H1 (cell line): ENCODE data around the gene PRKAR1B.

Experiments used
- CEBPB ChIP-seq: IDR thresholded peaks from 2 replicates; pipeline ENCODE4 v1.6.1; 2012; ENCODE audit warnings: low read depth, low read length
- EGR1 ChIP-seq: IDR thresholded peaks from 2 replicates; pipeline ENCODE4 v1.6.1; 2011; ENCODE audit warnings: low read depth, low read length, borderline replicate concordance
- HDAC2 ChIP-seq, 2 experiments: fragments of 300-600 bp in 1 of 2; sonication (generic) in 1 of 2; IDR thresholded peaks; 2 replicates each; pipeline ENCODE4 v1.6.1; 2011 to 2012; ENCODE audit warnings: low read depth in 2 of 2, low read length in 2 of 2, mild to moderate bottlenecking in 2 of 2, moderate library complexity in 2 of 2, borderline replicate concordance in 1 of 2, inconsistent platforms in 1 of 2
- MAFK ChIP-seq: IDR thresholded peaks from 2 replicates; pipeline ENCODE4 v1.6.1; 2012; ENCODE audit warnings: low read depth, mild to moderate bottlenecking, improper control_type of control experiment, low read length
- MAX ChIP-seq: IDR thresholded peaks from 2 replicates; pipeline ENCODE4 v1.6.1; 2012; ENCODE audit warnings: inconsistent platforms
- RBBP5 ChIP-seq: IDR thresholded peaks from 2 replicates; pipeline ENCODE4 v1.7.1; 2012; ENCODE audit warnings: low read depth, mild to moderate bottlenecking, inconsistent platforms, low read length, moderate library complexity, borderline replicate concordance
- SP1 ChIP-seq: IDR thresholded peaks from 2 replicates; pipeline ENCODE4 v1.6.1; 2011; ENCODE audit warnings: low read depth, low read length
- SP2 ChIP-seq: IDR thresholded peaks from 2 replicates; pipeline ENCODE4 v1.6.1; 2012; ENCODE audit warnings: mild to moderate bottlenecking, low read length, inconsistent platforms
- TF ChIP-seq, protein P1 (sequence below): IDR thresholded peaks from 2 replicates; pipeline ENCODE4 v1.6.1; 2012; ENCODE audit warnings: inconsistent platforms
- TF ChIP-seq, protein P2 (sequence below), 3 experiments: IDR thresholded peaks; 1 replicate in 2 of 3; 2 replicates in 1 of 3; pipeline versions ENCODE4 v1.5.1 to v1.6.1; 2011; ENCODE audit warnings: low read length in 3 of 3, mild to moderate bottlenecking in 3 of 3, inconsistent platforms in 2 of 3, low read depth in 1 of 3, moderate library complexity in 1 of 3; ENCODE audit not compliant: insufficient read depth in 1 of 3; ENCODE audit errors: control extremely low read depth in 1 of 3
- TF ChIP-seq, protein P3 (sequence below): IDR thresholded peaks from 2 replicates; pipeline ENCODE4 v1.6.1; 2011; ENCODE audit warnings: low read depth, mild to moderate bottlenecking, low read length; ENCODE audit not compliant: insufficient read depth

DNA sequence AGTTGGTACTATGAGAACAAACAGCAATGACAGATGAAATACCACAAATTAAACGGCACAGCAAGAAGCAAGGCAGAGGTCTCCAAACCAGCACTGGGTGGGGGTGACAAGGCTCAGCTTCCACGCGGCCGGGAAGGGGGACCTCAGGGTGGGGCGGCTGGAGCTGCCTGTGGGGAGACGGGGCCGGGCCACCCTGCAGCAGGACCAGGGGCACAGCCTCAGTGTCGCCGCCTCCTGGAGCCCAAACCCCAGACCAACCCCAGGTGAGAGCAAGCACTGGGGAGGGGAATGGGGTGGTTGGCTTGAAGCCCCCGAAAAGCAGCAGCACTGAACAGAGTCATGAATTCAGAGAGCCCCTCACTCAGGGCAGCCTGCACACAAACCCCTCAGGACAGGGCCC is 49.3 kb upstream of the PRKAR1B start:
- no peak for TF ChIP-seq MAX
- TF ChIP-seq, protein P1, sequence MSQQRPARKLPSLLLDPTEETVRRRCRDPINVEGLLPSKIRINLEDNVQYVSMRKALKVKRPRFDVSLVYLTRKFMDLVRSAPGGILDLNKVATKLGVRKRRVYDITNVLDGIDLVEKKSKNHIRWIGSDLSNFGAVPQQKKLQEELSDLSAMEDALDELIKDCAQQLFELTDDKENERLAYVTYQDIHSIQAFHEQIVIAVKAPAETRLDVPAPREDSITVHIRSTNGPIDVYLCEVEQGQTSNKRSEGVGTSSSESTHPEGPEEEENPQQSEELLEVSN, result no peak
- TF ChIP-seq, protein P2, sequence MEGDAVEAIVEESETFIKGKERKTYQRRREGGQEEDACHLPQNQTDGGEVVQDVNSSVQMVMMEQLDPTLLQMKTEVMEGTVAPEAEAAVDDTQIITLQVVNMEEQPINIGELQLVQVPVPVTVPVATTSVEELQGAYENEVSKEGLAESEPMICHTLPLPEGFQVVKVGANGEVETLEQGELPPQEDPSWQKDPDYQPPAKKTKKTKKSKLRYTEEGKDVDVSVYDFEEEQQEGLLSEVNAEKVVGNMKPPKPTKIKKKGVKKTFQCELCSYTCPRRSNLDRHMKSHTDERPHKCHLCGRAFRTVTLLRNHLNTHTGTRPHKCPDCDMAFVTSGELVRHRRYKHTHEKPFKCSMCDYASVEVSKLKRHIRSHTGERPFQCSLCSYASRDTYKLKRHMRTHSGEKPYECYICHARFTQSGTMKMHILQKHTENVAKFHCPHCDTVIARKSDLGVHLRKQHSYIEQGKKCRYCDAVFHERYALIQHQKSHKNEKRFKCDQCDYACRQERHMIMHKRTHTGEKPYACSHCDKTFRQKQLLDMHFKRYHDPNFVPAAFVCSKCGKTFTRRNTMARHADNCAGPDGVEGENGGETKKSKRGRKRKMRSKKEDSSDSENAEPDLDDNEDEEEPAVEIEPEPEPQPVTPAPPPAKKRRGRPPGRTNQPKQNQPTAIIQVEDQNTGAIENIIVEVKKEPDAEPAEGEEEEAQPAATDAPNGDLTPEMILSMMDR (IDR thresholded peaks at IDR 0.05; ENCODE audit: control extremely low read depth in 1 of 3, insufficient read depth in 1 of 3, low read depth in 1 of 3, low read length in 3 of 3), result no peak
- no peak for TF ChIP-seq SP2
- no peak for TF ChIP-seq HDAC2 (IDR thresholded peaks at IDR 0.05; ENCODE audit: borderline replicate concordance in 1 of 2, low read depth in 2 of 2, low read length in 2 of 2)
- TF ChIP-seq, protein P3, sequence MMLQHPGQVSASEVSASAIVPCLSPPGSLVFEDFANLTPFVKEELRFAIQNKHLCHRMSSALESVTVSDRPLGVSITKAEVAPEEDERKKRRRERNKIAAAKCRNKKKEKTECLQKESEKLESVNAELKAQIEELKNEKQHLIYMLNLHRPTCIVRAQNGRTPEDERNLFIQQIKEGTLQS, result no peak
- TF ChIP-seq CEBPB, result no peak
- no peak for TF ChIP-seq EGR1
- no peak for TF ChIP-seq RBBP5
- TF ChIP-seq SP1, result no peak
- TF ChIP-seq MAFK, result no peak
